Gastroesophageal sphincter (tissue), 4 donors: ENCODE data around the gene APEX1. TPM values are rescaled to one million over a fixed set of nuclear protein-coding genes. Genes with fewer than 3 reads are reported as not detected.
"Not testable (repeated sequence)": the region's sequence is repeated elsewhere in the genome, so short reads cannot be mapped to it uniquely, and the experiment has no call there.

ENCODE experiments used
- ATAC-seq: fragments of 150-250 bp; one replicate; pipeline ENCODE4 v1.9.1; 2016; ENCODE audit warnings: mild to moderate bottlenecking, moderate library complexity
- H3K27ac ChIP-seq, 4 donors: fragments of 200-600 bp; sonication (generic) in 3 of 4; 1 replicate in 3 of 4; 2 replicates in 1 of 4; pipeline ENCODE4 v1.5.1; 2016 to 2019
- H3K27me3 ChIP-seq: fragments of 200-600 bp; sonication (generic); one replicate; pipeline ENCODE4 v1.5.1; 2019
- H3K36me3 ChIP-seq, 2 donors: fragments of 200-600 bp; sonication (generic); one replicate each; pipeline ENCODE4 v1.5.1; 2019; ENCODE audit warnings: control low read depth in 1 of 2
- H3K4me1 ChIP-seq, 3 donors: fragments of 200-600 bp; sonication (generic); 1 replicate in 2 of 3; 2 replicates in 1 of 3; pipeline ENCODE4 v1.5.1; 2016 to 2019; ENCODE audit warnings: control low read depth in 2 of 3
- H3K4me3 ChIP-seq, 2 donors: fragments of 200-600 bp; sonication (generic); one replicate each; pipeline ENCODE4 v1.5.1; 2019; ENCODE audit warnings: mild to moderate bottlenecking in 1 of 2, moderate library complexity in 1 of 2
- H3K9me3 ChIP-seq, 3 donors: fragments of 200-600 bp; sonication (generic); one replicate each; pipeline ENCODE4 v1.5.1; 2017 to 2019; ENCODE audit warnings: control low read depth in 2 of 3
- EP300 ChIP-seq: sonication (generic); formaldehyde crosslinking; IDR thresholded peaks from one replicate; pipeline ENCODE4 v1.6.1; 2017; ENCODE audit warnings: antibody characterized with exemption, mild to moderate bottlenecking
- POLR2A ChIP-seq, 2 donors: fragments of 450-650 bp; IDR thresholded peaks; one replicate each; pipeline ENCODE4 v1.6.1; 2017; ENCODE audit warnings: antibody characterized with exemption in 2 of 2, mild to moderate bottlenecking in 2 of 2, moderate library complexity in 1 of 2
- POLR2AphosphoS5 ChIP-seq: sonication (generic); formaldehyde crosslinking; IDR thresholded peaks from one replicate; pipeline ENCODE4 v1.6.1; 2017; ENCODE audit warnings: antibody characterized with exemption
- WGBS, 2 donors: methylation state at CpG; one replicate each; pipeline ENCODE4 v1.1.5; 2018; ENCODE audit warnings: low coverage in 1 of 2; 5-methylcytosine and 5-hydroxymethylcytosine counted together
- total RNA-seq, 4 donors: library from RNA; depleted of rRNA; stranded (reverse); fragments of >200 nt; gene quantifications; one replicate each; pipeline ENCODE4 v1.1.0, GENCODE V29; 2016
- TF ChIP-seq, protein P1 (sequence below), 4 experiments: fragments of 200-600 bp in 2 of 4; fragments of 450-650 bp in 2 of 4; sonication (generic) in 1 of 4; IDR thresholded peaks; one replicate each; pipeline ENCODE4 v1.5.1; 2017 to 2019; ENCODE audit warnings: antibody characterized with exemption in 4 of 4, mild to moderate bottlenecking in 2 of 4, moderate library complexity in 2 of 4

The APEX1 gene
- total RNA-seq, 4 donors from 2014 or later = 86.2 to 120 (median 98.0) TPM

DNA sequence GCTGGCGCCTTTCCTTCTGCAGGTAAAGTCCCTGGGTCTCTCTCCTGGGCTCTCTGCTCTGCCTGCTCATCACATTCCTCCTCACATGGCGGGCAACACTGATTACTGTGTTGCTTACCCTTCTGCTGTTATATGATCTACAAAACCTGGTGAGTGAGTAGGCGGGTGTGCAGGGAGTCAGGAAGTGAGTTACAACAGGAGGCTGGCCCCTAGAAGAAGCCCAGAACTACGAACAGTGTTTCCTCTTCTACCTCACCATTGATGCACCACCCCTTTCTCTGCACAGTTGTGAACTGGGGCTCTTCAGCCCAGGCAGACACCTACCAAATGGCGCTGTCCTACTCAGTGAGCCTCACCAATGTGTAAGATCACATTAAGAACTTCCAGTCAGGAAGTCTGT is 14.1 kb upstream of the APEX1 start:
- peaks cover 0 to 3% (median 0%) of the 10 kb centered on the region in 3 donors for H3K4me1 ChIP-seq
- H3K27ac ChIP-seq = no peak overlapping the region
- TF ChIP-seq, protein P1, sequence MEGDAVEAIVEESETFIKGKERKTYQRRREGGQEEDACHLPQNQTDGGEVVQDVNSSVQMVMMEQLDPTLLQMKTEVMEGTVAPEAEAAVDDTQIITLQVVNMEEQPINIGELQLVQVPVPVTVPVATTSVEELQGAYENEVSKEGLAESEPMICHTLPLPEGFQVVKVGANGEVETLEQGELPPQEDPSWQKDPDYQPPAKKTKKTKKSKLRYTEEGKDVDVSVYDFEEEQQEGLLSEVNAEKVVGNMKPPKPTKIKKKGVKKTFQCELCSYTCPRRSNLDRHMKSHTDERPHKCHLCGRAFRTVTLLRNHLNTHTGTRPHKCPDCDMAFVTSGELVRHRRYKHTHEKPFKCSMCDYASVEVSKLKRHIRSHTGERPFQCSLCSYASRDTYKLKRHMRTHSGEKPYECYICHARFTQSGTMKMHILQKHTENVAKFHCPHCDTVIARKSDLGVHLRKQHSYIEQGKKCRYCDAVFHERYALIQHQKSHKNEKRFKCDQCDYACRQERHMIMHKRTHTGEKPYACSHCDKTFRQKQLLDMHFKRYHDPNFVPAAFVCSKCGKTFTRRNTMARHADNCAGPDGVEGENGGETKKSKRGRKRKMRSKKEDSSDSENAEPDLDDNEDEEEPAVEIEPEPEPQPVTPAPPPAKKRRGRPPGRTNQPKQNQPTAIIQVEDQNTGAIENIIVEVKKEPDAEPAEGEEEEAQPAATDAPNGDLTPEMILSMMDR (IDR thresholded peaks at IDR 0.05) = no peak
- TF ChIP-seq POLR2A (IDR thresholded peaks at IDR 0.05) = no peak
- no peak for TF ChIP-seq POLR2AphosphoS5
- TF ChIP-seq EP300 = no peak
- peaks cover 0 to 8% of the 10 kb centered on the region in 2 donors for H3K36me3 ChIP-seq
- no peaks in the 10 kb centered on the region for H3K9me3 ChIP-seq
- peaks cover 10% of the 10 kb centered on the region for H3K27me3 ChIP-seq
- 58 to 62% methylated on average over 2 to 3 of the region's 5 CpGs for WGBS, 2 donors
- no peak for ATAC-seq
- H3K4me3 ChIP-seq = no peak overlapping the region

DNA sequence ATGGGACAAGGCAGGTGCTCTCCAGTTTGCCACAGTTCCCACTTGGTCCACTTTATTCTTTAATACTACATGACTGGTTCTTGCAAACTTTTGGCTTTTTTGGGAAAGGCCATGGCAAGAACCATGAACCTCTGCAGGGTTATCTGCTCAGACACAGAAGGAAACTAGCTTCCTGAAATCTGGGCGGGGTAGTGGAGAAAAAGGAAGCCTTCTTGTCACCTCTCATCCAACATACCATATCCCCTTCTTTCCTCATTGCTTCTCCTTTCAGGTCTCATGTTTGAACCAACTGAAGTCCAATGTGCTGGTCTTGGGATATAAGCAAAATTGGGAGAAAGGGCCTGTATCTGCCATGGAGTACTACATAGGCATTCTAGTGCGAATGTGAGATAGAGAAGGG is 13.6 kb upstream of the APEX1 start:
- Histone ChIP-seq H3K9me3 (no peaks in the 10 kb centered on the region), H3K27me3 (peaks cover 7% of the 10 kb centered on the region), H3K4me1 (no peaks in the 10 kb centered on the region), H3K4me3 (no peak overlapping the region), H3K36me3 (peaks cover 0 to 14% of the 10 kb centered on the region in 2 donors), H3K27ac (no peak overlapping the region)
- ATAC-seq = no peak
- TF ChIP-seq, protein P1 (IDR thresholded peaks at IDR 0.05) = no peak
- TF ChIP-seq POLR2AphosphoS5 (no peak), EP300 (no peak), POLR2A (IDR thresholded peaks at IDR 0.05) (no peak)
- WGBS, 2 donors = 88 to 100% methylated on average over 2 of the region's 2 CpGs

DNA sequence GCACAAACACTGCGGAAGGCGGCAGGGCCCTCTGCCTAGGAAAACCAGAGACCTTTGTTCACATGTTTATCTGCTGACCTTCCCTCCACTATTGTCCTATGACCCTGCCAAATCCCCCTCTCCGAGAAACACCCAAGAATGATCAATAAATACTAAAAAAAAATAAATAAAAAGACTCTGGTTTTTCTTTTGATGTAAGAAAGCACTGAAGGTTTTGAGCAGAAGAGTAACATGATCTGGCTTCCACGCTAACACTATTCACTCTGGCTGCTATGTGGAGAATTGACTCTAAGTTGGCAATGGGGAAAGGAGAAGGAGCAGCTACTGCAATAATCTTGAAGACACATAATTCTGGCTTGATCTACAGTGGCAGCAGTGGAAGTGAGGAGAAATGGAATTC is 11.4 kb upstream of the APEX1 start:
- H3K4me3 ChIP-seq, H3K27me3 ChIP-seq, H3K27ac ChIP-seq, ATAC-seq, H3K9me3 ChIP-seq, H3K4me1 ChIP-seq: not testable (repeated sequence)
- 91 to 100% methylated on average over 1 of the region's 4 CpGs for WGBS, 2 donors
- H3K36me3 ChIP-seq = peaks cover 0 to 36% of the 10 kb centered on the region in 2 donors

DNA sequence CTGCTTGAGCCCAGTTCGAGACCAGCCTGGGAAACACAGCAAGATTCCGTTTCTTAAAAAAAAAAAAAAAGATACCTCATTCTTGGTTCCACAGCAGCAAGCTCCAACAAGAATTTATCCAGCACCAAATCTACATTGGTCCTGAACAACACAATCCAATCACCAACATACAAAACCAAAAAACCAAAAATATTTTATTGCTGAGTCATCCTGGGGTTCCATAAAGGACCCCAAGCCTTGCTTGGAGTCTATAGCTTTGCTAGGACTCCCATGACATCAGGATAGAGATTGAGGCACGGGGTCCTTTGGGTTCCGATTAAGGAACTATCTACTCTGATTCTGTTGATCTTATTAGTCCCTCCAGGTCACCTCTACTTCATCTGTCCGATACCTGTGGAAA is 8.1 kb upstream of the APEX1 start:
- Histone ChIP-seq H3K27ac (no peak overlapping the region), H3K4me3 (no peak overlapping the region), H3K9me3 (no peaks in the 10 kb centered on the region), H3K36me3 (peaks cover 0 to 68% of the 10 kb centered on the region in 2 donors), H3K27me3 (no peaks in the 10 kb centered on the region), H3K4me1 (no peaks in the 10 kb centered on the region)
- TF ChIP-seq POLR2AphosphoS5 (no peak), POLR2A (IDR thresholded peaks at IDR 0.05) (no peak), EP300 (no peak)
- TF ChIP-seq, protein P1 (IDR thresholded peaks at IDR 0.05) = no peak
- WGBS, 2 donors = 92 to 95% methylated on average over 5 of the region's 5 CpGs
- ATAC-seq = no peak

DNA sequence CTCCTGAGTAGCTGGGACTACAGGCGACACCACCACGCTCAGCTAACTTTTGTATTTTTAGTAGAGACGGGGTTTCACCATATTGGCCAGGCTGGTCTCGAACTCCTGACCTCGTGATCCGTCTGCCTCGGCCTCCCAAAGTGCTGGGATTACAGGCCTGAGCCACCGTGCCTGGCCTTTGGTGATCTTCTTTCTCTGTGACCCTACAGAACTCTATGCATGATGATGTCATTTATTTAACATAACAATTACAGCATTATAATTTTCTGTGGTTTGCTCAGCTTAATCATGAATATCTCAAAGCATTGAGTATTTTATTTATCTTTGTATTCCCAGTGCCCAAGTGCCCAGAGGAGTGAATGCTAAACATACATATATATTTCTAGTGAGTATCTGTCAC is 2.2 kb upstream of the APEX1 start:
- H3K27ac ChIP-seq, H3K9me3 ChIP-seq, H3K4me3 ChIP-seq, H3K27me3 ChIP-seq, ATAC-seq: not testable (repeated sequence)
- peaks cover 9 to 39% (median 13%) of the 10 kb centered on the region in 3 donors for H3K4me1 ChIP-seq
- H3K36me3 ChIP-seq = peaks cover 0 to 66% of the 10 kb centered on the region in 2 donors
- WGBS, 2 donors = 88% methylated on average over 8 of the region's 8 CpGs; no CpG with 5 or more reads in 1 of the 2 donors

DNA sequence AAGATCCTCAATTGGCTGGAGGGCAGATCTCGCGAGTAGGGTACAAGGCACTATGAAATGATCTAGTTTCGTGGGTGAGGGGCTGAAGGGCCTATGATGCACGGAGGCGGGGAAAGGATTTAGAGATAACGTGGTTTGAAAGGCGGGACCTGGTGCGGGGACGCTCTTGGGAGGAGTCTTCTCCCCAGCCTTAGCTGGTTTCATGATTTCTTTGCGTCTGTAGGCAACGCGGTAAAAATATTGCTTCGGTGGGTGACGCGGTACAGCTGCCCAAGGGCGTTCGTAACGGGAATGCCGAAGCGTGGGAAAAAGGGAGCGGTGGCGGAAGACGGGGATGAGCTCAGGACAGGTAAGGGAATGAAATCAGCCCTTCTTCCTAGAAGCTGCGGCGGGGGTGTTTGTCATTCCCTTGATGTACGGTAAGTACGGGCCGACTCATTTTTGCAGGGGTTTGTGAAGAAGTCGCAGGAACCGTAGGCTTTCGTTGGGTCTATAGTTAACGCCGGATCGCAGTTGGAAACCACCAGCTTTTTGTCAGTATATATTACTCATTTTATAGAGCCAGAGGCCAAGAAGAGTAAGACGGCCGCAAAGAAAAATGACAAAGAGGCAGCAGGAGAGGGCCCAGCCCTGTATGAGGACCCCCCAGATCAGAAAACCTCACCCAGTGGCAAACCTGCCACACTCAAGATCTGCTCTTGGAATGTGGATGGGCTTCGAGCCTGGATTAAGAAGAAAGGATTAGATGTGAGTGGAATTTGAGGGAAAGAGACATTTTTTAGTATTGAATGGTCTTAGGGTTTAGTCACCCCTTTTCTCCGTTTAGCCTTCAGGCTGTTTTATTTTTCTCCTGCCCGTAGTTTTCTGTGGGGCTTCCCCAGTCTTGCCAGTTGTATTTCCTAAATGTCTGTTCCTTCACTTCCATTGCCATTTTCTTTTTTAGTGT is 602 bp downstream of the APEX1 start:
- Histone ChIP-seq H3K36me3 (peaks cover 2 to 60% of the 10 kb centered on the region in 2 donors), H3K27ac (peak overlapping the region; percentile 81 to 97 (median 94)), H3K4me1 (peaks cover 9 to 67% (median 27%) of the 10 kb centered on the region in 3 donors), H3K9me3 (no peaks in the 10 kb centered on the region), H3K27me3 (no peaks in the 10 kb centered on the region), H3K4me3 (peak overlapping the region; percentile 72 to 83)
- WGBS, 2 donors = 0 to 1% methylated on average over 34 to 35 of the region's 39 CpGs
- TF ChIP-seq, protein P1 (IDR thresholded peaks at IDR 0.05) = no peak
- TF ChIP-seq EP300 (no peak), POLR2A (IDR thresholded peaks at IDR 0.05) (no peak), POLR2AphosphoS5 (no peak)
- ATAC-seq = peak; percentile 63
